GM12878 (cell line): ENCODE measurements around the gene TIMD4.

ENCODE experiments used
- CTCF ChIP-seq, 3 experiments: IDR thresholded peaks in 2 of 3; conservative IDR thresholded peaks in 1 of 3; 2 replicates each; pipeline ENCODE4 v1.5.1; 2011; ENCODE audit warnings: low read depth in 3 of 3, low read length in 3 of 3, mild to moderate bottlenecking in 3 of 3, control low read depth in 2 of 3, moderate library complexity in 2 of 3, inconsistent platforms in 1 of 3, mixed read lengths in 1 of 3; ENCODE audit not compliant: control insufficient read depth in 2 of 3, insufficient read depth in 1 of 3; ENCODE audit errors: extremely low read depth in 1 of 3
- EZH2 ChIP-seq: IDR thresholded peaks from 2 replicates; pipeline ENCODE4 v1.6.1; 2012; ENCODE audit warnings: low read depth, mild to moderate bottlenecking, control low read depth, inconsistent platforms, low read length, borderline replicate concordance; ENCODE audit not compliant: control insufficient read depth
- NR2C2 ChIP-seq: IDR thresholded peaks from 2 replicates; pipeline ENCODE4 v1.6.1; 2011; ENCODE audit warnings: borderline replicate concordance, low read depth; ENCODE audit not compliant: control insufficient read depth, insufficient read length
- SRF ChIP-seq, 2 experiments: IDR thresholded peaks; 2 replicates each; pipeline ENCODE4 v1.6.1; 2011; ENCODE audit warnings: low read depth in 2 of 2, low read length in 2 of 2, mild to moderate bottlenecking in 1 of 2, moderate library complexity in 1 of 2

GRCh38 chr5:156879665-156880285 is 83.3 kb downstream of the TIMD4 start:
- TF ChIP-seq NR2C2, result no peak
- TF ChIP-seq CTCF (IDR thresholded peaks at IDR 0.05 in 2 of 3, conservative IDR thresholded peaks at IDR 0.05 in 1 of 3; ENCODE audit: control insufficient read depth in 2 of 3, extremely low read depth in 1 of 3, insufficient read depth in 1 of 3, low read depth in 3 of 3, low read length in 3 of 3), result no peak
- no peak for TF ChIP-seq SRF (IDR thresholded peaks at IDR 0.05; ENCODE audit: low read depth in 2 of 2, low read length in 2 of 2)
- TF ChIP-seq EZH2, result no peak
